B cell (primary cell): ENCODE results near the gene RAB31. TPM values are rescaled to one million over a fixed set of nuclear protein-coding genes. Genes with fewer than 3 reads are reported as not detected.

Experiments
- ATAC-seq: fragments of 200-7000 bp; cut with Tn5 transposase; one replicate; pipeline ENCODE4 v1.10.0; 2021; ENCODE audit warnings: low read depth, mild to moderate bottlenecking, moderate number of reproducible peaks, moderate library complexity
- CTCF ChIA-PET: fragments of 350-600 bp; sonication (Branson Sonifier 250); formaldehyde crosslinking; loops from one replicate; lab custom pipeline; 2021; ENCODE audit warnings: antibody characterized with exemption, inconsistent platforms; lab: Charles Lee
- POLR2A ChIA-PET: fragments of 350-600 bp; sonication (Branson Sonifier 250); formaldehyde crosslinking; loops from one replicate; lab custom pipeline; 2021; ENCODE audit warnings: antibody characterized with exemption; lab: Charles Lee
- DNase-seq: peaks from one replicate; pipeline ENCODE4 v3.0.0; 2013
- H2AFZ ChIP-seq: 2 replicates; pipeline ENCODE4 v1.6.1; 2012; ENCODE audit warnings: mild to moderate bottlenecking, low read depth, low read length; ENCODE audit not compliant: insufficient read depth, poor library complexity, severe bottlenecking
- H3K27ac ChIP-seq, 2 donors: 1 replicate in 1 of 2; 2 replicates in 1 of 2; pipeline ENCODE4 v1.5.1; 2012 to 2013; ENCODE audit warnings: low read length in 2 of 2, mild to moderate bottlenecking in 2 of 2, moderate library complexity in 1 of 2
- H3K27me3 ChIP-seq, 4 experiments: fragments of 200-600 bp in 1 of 4; sonication (generic) in 1 of 4; replicated peaks in 1 of 4; 1 replicate in 2 of 4; 2 replicates in 2 of 4; pipeline versions ENCODE4 v1.6.1 to v1.7.0; 2013 to 2016; ENCODE audit warnings: low read length in 3 of 4, mild to moderate bottlenecking in 2 of 4, mixed read lengths in 1 of 4, moderate library complexity in 1 of 4; ENCODE audit not compliant: insufficient read depth in 4 of 4, control insufficient read depth in 3 of 4; ENCODE audit errors: control extremely low read depth in 1 of 4
- H3K36me3 ChIP-seq, 2 experiments: replicated peaks in 1 of 2; 1 replicate in 1 of 2; 2 replicates in 1 of 2; pipeline versions ENCODE4 v1.6.1 to v1.7.1; 2013; ENCODE audit warnings: low read length in 1 of 2; ENCODE audit not compliant: insufficient read depth in 2 of 2, control insufficient read depth in 1 of 2; ENCODE audit errors: control extremely low read depth in 1 of 2, extremely low read depth in 1 of 2
- H3K4me1 ChIP-seq, 2 donors: fragments of 200-600 bp in 1 of 2; sonication (generic) in 1 of 2; 1 replicate in 1 of 2; 2 replicates in 1 of 2; pipeline versions ENCODE4 v1.5.1 to v1.6.1; 2013 to 2017; ENCODE audit warnings: low read length in 2 of 2; ENCODE audit not compliant: control insufficient read depth in 2 of 2, insufficient read depth in 2 of 2
- H3K4me2 ChIP-seq: replicated peaks from 2 replicates; pipeline ENCODE3; 2012; ENCODE audit warnings: mild to moderate bottlenecking, low read depth, low read length; ENCODE audit not compliant: poor library complexity, severe bottlenecking
- H3K4me3 ChIP-seq, 5 experiments: fragments of 200-600 bp in 1 of 5; sonication (generic) in 1 of 5; 1 replicate in 3 of 5; 2 replicates in 2 of 5; pipeline versions ENCODE4 v1.5.1 to v1.7.0; 2011 to 2016; ENCODE audit warnings: low read length in 4 of 5, mild to moderate bottlenecking in 4 of 5, low read depth in 2 of 5, control low read depth in 1 of 5, moderate library complexity in 1 of 5; ENCODE audit not compliant: insufficient read depth in 1 of 5; ENCODE audit errors: control extremely low read depth in 1 of 5, extremely low read depth in 1 of 5
- H3K79me2 ChIP-seq: fragments of 200-600 bp; sonication (generic); one replicate; pipeline ENCODE4 v1.6.0; 2016; ENCODE audit warnings: low read length; ENCODE audit not compliant: control insufficient read depth, insufficient read depth
- H3K9ac ChIP-seq: fragments of 200-600 bp; sonication (generic); 2 replicates; pipeline ENCODE4 v1.6.1; 2017; ENCODE audit warnings: mild to moderate bottlenecking, low read length, moderate library complexity
- H3K9me3 ChIP-seq, 3 donors: one replicate each; pipeline versions ENCODE4 v1.6.1 to v1.7.1; 2013; ENCODE audit warnings: low read length in 2 of 3; ENCODE audit not compliant: control insufficient read depth in 2 of 3, insufficient read depth in 1 of 3; ENCODE audit errors: control extremely low read depth in 1 of 3
- H4K20me1 ChIP-seq: 2 replicates; pipeline ENCODE4 v1.6.0; 2012; ENCODE audit warnings: mild to moderate bottlenecking, low read length; ENCODE audit not compliant: insufficient read depth, control insufficient read depth, poor library complexity, severe bottlenecking
- H3K27ac Mint-ChIP-seq: one replicate; pipeline ENCODE4 v1.8.0; 2021; ENCODE audit warnings: mixed read lengths
- H3K27me3 Mint-ChIP-seq: one replicate; pipeline ENCODE4 v1.8.0; 2021; ENCODE audit warnings: mixed read lengths
- H3K4me1 Mint-ChIP-seq: one replicate; pipeline ENCODE4 v1.8.0; 2021; ENCODE audit warnings: mixed read lengths
- H3K4me3 Mint-ChIP-seq: one replicate; pipeline ENCODE4 v1.8.0; 2021; ENCODE audit warnings: mixed read lengths
- H3K9me3 Mint-ChIP-seq: one replicate; pipeline ENCODE4 v1.8.0; 2022; ENCODE audit warnings: mixed read lengths; ENCODE audit not compliant: insufficient read depth
- EZH2 ChIP-seq: IDR thresholded peaks from 2 replicates; pipeline ENCODE4 v1.6.1; 2012; ENCODE audit warnings: borderline replicate concordance, low read depth, mild to moderate bottlenecking, moderate library complexity, low read length; ENCODE audit not compliant: insufficient read depth, poor library complexity, severe bottlenecking
- WGBS: methylation state at CpG from one replicate; pipeline ENCODE4 v1.1.5; 2013; ENCODE audit warnings: missing lambda C conversion rate; ENCODE audit not compliant: insufficient coverage; 5-methylcytosine and 5-hydroxymethylcytosine counted together
- intact Hi-C: fragments of 100-400 bp; cut with micrococcal nuclease; formaldehyde crosslinking; loops from one replicate; pipeline ENCODE4 v1.10.0; 2022
- polyA plus RNA-seq: library from polyadenylated mRNA; depleted of rRNA; stranded (reverse); fragments of >200 nt; gene quantifications from 2 replicates; pipeline ENCODE4 v1.2.3, GENCODE V29; 2012
- total RNA-seq, 2 donors: library from RNA; stranded (reverse); fragments of 120-200 nt in 1 of 2; gene quantifications; 1 replicate in 1 of 2; 2 replicates in 1 of 2; pipeline versions ENCODE4 v1.2.3 to v1.2.4, GENCODE V29; 2013 to 2022
- TF ChIP-seq, protein P1 (sequence below): fragments of 200-600 bp; IDR thresholded peaks from one replicate; pipeline ENCODE4 v1.8.0; 2022; ENCODE audit warnings: antibody characterized with exemption, mild to moderate bottlenecking

Gene RAB31
- total and polyA plus RNA-seq, 2 donors (not counting 1 experiment from before 2014, with no cell fraction given): 15.5 to 44.6 TPM

DNA sequence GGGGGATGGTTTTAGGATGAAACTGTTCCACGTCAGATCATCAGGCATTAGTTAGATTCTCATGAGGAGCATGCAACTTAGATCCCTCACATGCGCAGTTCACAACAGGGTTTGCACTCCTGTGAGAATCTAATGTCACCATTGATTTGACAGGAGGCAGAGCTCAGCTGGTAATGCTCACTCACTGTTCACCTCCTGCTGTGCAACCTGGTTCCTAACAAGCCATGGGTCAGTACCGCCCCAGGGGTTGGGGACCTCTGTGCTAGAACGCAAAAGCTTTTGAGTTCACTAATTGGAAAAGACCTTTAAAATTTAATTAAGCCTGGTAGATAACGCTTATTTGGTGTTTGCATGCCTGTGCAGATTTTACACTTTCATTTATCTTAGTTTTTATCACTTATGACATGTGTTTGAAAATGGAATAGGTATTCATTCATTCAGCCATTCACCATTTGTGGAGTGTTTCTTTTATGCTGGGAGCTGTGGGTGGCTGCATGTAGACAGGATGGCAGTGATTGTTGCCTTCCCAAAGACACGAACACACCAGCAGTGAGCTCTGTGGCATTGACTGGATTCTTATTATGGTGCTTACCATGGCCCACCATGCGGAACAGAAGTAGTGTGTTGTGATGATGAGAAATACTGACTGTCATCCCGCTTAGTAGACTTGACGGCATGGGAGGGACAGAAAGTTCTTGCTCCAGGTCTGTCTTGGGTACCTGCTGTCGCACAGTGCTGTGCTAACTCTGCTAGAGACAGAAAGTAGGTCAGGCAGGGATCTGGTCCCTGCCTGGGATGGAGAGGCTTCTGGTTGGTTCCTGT lies 6.4 kb downstream of the RAB31 start:
- H3K27ac Mint-ChIP-seq: peak overlapping the region; percentile 78
- Histone ChIP-seq H3K27ac (no peak overlapping the region), H3K4me2 (no peak overlapping the region), H3K4me1 (peaks cover 51 to 71% of the 10 kb centered on the region in 2 donors), H3K36me3 (no peaks in the 10 kb centered on the region), H3K4me3 (no peak overlapping the region), H2AFZ (no peak overlapping the region), H4K20me1 (peaks cover 4% of the 10 kb centered on the region), H3K9ac (no peak overlapping the region), H3K79me2 (peaks cover 77% of the 10 kb centered on the region), H3K27me3 (peaks cover 0 to 12% (median 0%) of the 10 kb centered on the region in 4 experiments), H3K9me3 (no peaks in the 10 kb centered on the region)
- intact Hi-C loops: no loop called here
- H3K27me3 Mint-ChIP-seq: no peaks in the 10 kb centered on the region
- peaks cover 69% of the 10 kb centered on the region for H3K4me1 Mint-ChIP-seq
- H3K9me3 Mint-ChIP-seq: no peaks in the 10 kb centered on the region
- POLR2A ChIA-PET: no interaction called here
- 100% methylated on average over 8 of the region's 10 CpGs for WGBS
- ATAC-seq (no peak), DNase-seq (no peak)
- peak overlapping the region; percentile 41 for H3K4me3 Mint-ChIP-seq
- CTCF ChIA-PET: no interaction called here
- TF ChIP-seq, protein P1, sequence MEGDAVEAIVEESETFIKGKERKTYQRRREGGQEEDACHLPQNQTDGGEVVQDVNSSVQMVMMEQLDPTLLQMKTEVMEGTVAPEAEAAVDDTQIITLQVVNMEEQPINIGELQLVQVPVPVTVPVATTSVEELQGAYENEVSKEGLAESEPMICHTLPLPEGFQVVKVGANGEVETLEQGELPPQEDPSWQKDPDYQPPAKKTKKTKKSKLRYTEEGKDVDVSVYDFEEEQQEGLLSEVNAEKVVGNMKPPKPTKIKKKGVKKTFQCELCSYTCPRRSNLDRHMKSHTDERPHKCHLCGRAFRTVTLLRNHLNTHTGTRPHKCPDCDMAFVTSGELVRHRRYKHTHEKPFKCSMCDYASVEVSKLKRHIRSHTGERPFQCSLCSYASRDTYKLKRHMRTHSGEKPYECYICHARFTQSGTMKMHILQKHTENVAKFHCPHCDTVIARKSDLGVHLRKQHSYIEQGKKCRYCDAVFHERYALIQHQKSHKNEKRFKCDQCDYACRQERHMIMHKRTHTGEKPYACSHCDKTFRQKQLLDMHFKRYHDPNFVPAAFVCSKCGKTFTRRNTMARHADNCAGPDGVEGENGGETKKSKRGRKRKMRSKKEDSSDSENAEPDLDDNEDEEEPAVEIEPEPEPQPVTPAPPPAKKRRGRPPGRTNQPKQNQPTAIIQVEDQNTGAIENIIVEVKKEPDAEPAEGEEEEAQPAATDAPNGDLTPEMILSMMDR: no peak
- TF ChIP-seq EZH2: no peak

DNA sequence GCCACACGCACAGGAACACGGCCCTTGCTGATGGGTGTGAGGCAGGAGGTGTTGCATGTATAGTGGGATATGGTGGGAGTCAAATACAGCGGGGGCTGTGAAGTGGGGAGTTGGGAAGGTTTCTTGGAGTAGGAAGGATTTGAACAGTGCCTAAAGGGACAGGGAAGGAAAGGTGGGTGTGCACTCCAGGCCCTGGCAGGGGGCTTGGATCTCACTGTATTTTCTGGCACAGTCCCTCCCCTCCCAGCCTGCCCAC lies 6.9 kb downstream of the RAB31 start:
- H3K27ac ChIP-seq: no peak overlapping the region
- no peaks in the 10 kb centered on the region for H3K9me3 ChIP-seq
- H3K4me1 ChIP-seq: peaks cover 45 to 66% of the 10 kb centered on the region in 2 donors
- CTCF ChIA-PET: no interaction called here
- peaks cover 75% of the 10 kb centered on the region for H3K79me2 ChIP-seq
- H4K20me1 ChIP-seq: peaks cover 4% of the 10 kb centered on the region
- no peak overlapping the region for H2AFZ ChIP-seq
- Mint-ChIP-seq H3K27me3 (no peaks in the 10 kb centered on the region), H3K4me3 (peak overlapping the region; percentile 41), H3K9me3 (no peaks in the 10 kb centered on the region), H3K4me1 (peaks cover 63% of the 10 kb centered on the region), H3K27ac (peak overlapping the region; percentile 78)
- intact Hi-C loops: no loop called here
- H3K9ac ChIP-seq: no peak overlapping the region
- H3K27me3 ChIP-seq: peaks cover 0 to 6% (median 0%) of the 10 kb centered on the region in 4 experiments
- ATAC-seq (no peak), DNase-seq (no peak)
- POLR2A ChIA-PET: no interaction called here
- no peaks in the 10 kb centered on the region for H3K36me3 ChIP-seq
- 91% methylated on average over 3 of the region's 3 CpGs for WGBS
- TF ChIP-seq, protein P1: no peak
- TF ChIP-seq EZH2: no peak
- H3K4me3 ChIP-seq: no peak overlapping the region
- no peak overlapping the region for H3K4me2 ChIP-seq
